Raji (cell line): Measurements from ENCODE around the gene PAM.

Source experiments
- POLR2A ChIP-seq: IDR thresholded peaks from 2 replicates; pipeline ENCODE4 v1.6.1; 2011; ENCODE audit warnings: low read depth, low read length, control low read depth; ENCODE audit not compliant: insufficient read depth

The PAM gene

GRCh38 chr5:102910240-102911226 lies 155.4 kb downstream of the PAM start:
- TF ChIP-seq POLR2A: no peak

GRCh38 chr5:102911973-102912372 lies 156.9 kb downstream of the PAM start:
- no peak for TF ChIP-seq POLR2A

GRCh38 chr5:102916109-102916508 lies 161.0 kb downstream of the PAM start:
- TF ChIP-seq POLR2A: no peak

- TF ChIP-seq POLR2A: no peak
These were observed 164.0 kb downstream of the PAM start for GRCh38 chr5:102918986-102919610.

GRCh38 chr5:102920762-102921161 lies 165.7 kb downstream of the PAM start:
- TF ChIP-seq POLR2A: no peak

- no peak for TF ChIP-seq POLR2A
These were observed 166.4 kb downstream of the PAM start for GRCh38 chr5:102921341-102922044.

- TF ChIP-seq POLR2A: no peak
These were observed 167.1 kb downstream of the PAM start for GRCh38 chr5:102922111-102922720.

- no peak for TF ChIP-seq POLR2A
These were observed 167.8 kb downstream of the PAM start for GRCh38 chr5:102922799-102923477.

GRCh38 chr5:102924963-102925362 lies 169.9 kb downstream of the PAM start:
- TF ChIP-seq POLR2A: no peak

- TF ChIP-seq POLR2A: no peak
These were observed 171.9 kb downstream of the PAM start for GRCh38 chr5:102927007-102927406.

- no peak for TF ChIP-seq POLR2A
These were observed 175.1 kb downstream of the PAM start for GRCh38 chr5:102930244-102930643.

GRCh38 chr5:102931085-102931725 lies 176.1 kb downstream of the PAM start:
- TF ChIP-seq POLR2A: no peak

GRCh38 chr5:102932781-102933180 lies 177.7 kb downstream of the PAM start:
- no peak for TF ChIP-seq POLR2A

- no peak for TF ChIP-seq POLR2A
These were observed 178.2 kb downstream of the PAM start for GRCh38 chr5:102933316-102933715.

GRCh38 chr5:102933721-102934459 lies 178.8 kb downstream of the PAM start:
- no peak for TF ChIP-seq POLR2A
